K562 (cell line): Measurements from ENCODE around the gene TAF5. TPM values are rescaled to one million over a fixed set of nuclear protein-coding genes. Genes with fewer than 3 reads are reported as not detected.

Experiments used
- ATAC-seq: fragments of 200-7000 bp; cut with Tn5 transposase; 3 replicates; pipeline ENCODE4 v1.9.1; 2020; ENCODE audit warnings: moderate library complexity
- BruUV-seq: library from RNA; stranded (reverse); fragments of 400-500 nt; replicated peaks from 2 replicates; lab custom pipeline; 2021; lab: Mats Ljungman, UMichigan
- CTCF ChIA-PET: fragments of 300-600 bp; formaldehyde crosslinking; extraction: SDS; loops from one replicate; lab custom pipeline; 2021; ENCODE audit warnings: low intra/inter-chr PET ratio; lab: Yijun Ruan, JAX
- POLR2A ChIA-PET: fragments of 300-600, 350-650 bp; sonication (Branson Sonifier 250); formaldehyde crosslinking; extraction: SDS; loops from one replicate; lab custom pipeline; 2021; ENCODE audit warnings: antibody characterized with exemption, inconsistent platforms; lab: Yijun Ruan, JAX
- DNase-seq, 4 experiments: peaks; one replicate each; pipeline versions ENCODE4 v3.0.0 to v3.0.0-alpha.2; 2011 to 2018; ENCODE audit warnings: low spot score in 3 of 4, mixed read lengths in 3 of 4; ENCODE audit errors: extremely low read depth in 1 of 4
- FAIRE-seq: peaks from 2 replicates; lab custom pipeline; 2011; peaks lifted over from hg19 to GRCh38; lab: Jason Lieb, UNC
- H2AFZ ChIP-seq: 2 replicates; pipeline ENCODE4 v1.6.0; 2011; ENCODE audit warnings: low read depth, low read length, control low read depth, inconsistent platforms
- H3K27ac ChIP-seq: fragments of 200-600 bp; 3 replicates; pipeline ENCODE4 v1.8.0; 2011; ENCODE audit warnings: low read depth, mild to moderate bottlenecking, control low read depth, inconsistent platforms, low read length, moderate library complexity, mixed read lengths; ENCODE audit errors: extremely low read depth
- H3K27me3 ChIP-seq, 2 experiments: fragments of 300-600 bp in 1 of 2; 2 replicates in 1 of 2; 3 replicates in 1 of 2; pipeline versions ENCODE4 v1.6.0 to v1.8.0; 2011; ENCODE audit warnings: inconsistent platforms in 2 of 2, low read length in 2 of 2, mild to moderate bottlenecking in 1 of 2, mixed read lengths in 1 of 2, moderate library complexity in 1 of 2; ENCODE audit not compliant: control insufficient read depth in 2 of 2, insufficient read depth in 2 of 2
- H3K36me3 ChIP-seq: fragments of 300-600 bp; 3 replicates; pipeline ENCODE4 v1.8.0; 2011; ENCODE audit warnings: mild to moderate bottlenecking, low read length, inconsistent platforms; ENCODE audit not compliant: control insufficient read depth, insufficient read depth
- H3K4me1 ChIP-seq, 2 experiments: fragments of 200-600 bp in 1 of 2; replicated peaks in 1 of 2; 2 replicates in 1 of 2; 3 replicates in 1 of 2; pipeline versions ENCODE4 v1.5.1 to v1.8.0; 2011; ENCODE audit warnings: inconsistent platforms in 2 of 2, low read length in 2 of 2, mild to moderate bottlenecking in 1 of 2, mixed read lengths in 1 of 2, moderate library complexity in 1 of 2; ENCODE audit not compliant: control insufficient read depth in 2 of 2, insufficient read depth in 2 of 2
- H3K4me2 ChIP-seq: 2 replicates; pipeline ENCODE4 v1.6.1; 2011; ENCODE audit warnings: low read length, control low read depth, inconsistent platforms, mixed read lengths; ENCODE audit not compliant: insufficient read depth
- H3K4me3 ChIP-seq: fragments of 200-600 bp; sonication (generic), shearing (Covaris generic); 2 replicates; pipeline ENCODE4 v1.5.1; 2016; ENCODE audit warnings: control low read depth, inconsistent platforms
- H3K79me2 ChIP-seq: fragments of 200-600 bp; 3 replicates; pipeline ENCODE4 v1.8.0; 2011; ENCODE audit warnings: low read length, inconsistent platforms; ENCODE audit not compliant: control insufficient read depth, insufficient read depth
- H3K9ac ChIP-seq, 2 experiments: 2 replicates each; pipeline versions ENCODE4 v1.6.0 to v1.6.1; 2011; ENCODE audit warnings: low read depth in 2 of 2, low read length in 2 of 2, control low read depth in 1 of 2, inconsistent platforms in 1 of 2, mild to moderate bottlenecking in 1 of 2, mixed read lengths in 1 of 2; ENCODE audit not compliant: insufficient read depth in 1 of 2
- H3K9me1 ChIP-seq: one replicate; pipeline ENCODE4 v1.6.0; 2011; ENCODE audit warnings: inconsistent platforms, mild to moderate bottlenecking, low read length, moderate library complexity; ENCODE audit not compliant: control insufficient read depth, insufficient read depth
- H3K9me3 ChIP-seq: replicated peaks from 2 replicates; pipeline ENCODE4 v1.5.1; 2011; ENCODE audit warnings: low read depth, low read length, inconsistent platforms; ENCODE audit not compliant: control insufficient read depth, insufficient read depth
- H4K20me1 ChIP-seq: replicated peaks from 2 replicates; pipeline ENCODE4 v1.6.1; 2011; ENCODE audit warnings: low read length, inconsistent platforms, mixed read lengths; ENCODE audit not compliant: control insufficient read depth, insufficient read depth
- KLF16 ChIP-seq: IDR thresholded peaks from 2 replicates; pipeline ENCODE4 v1.6.1; 2016; ENCODE audit warnings: antibody characterized with exemption
- MEF2D ChIP-seq: conservative IDR thresholded peaks from 2 replicates; pipeline ENCODE4 v1.6.1; 2016; ENCODE audit warnings: low read depth, missing genetic modification characterization, missing compliant biosample characterization
- POU5F1 ChIP-seq: fragments of 150-350 bp; IDR thresholded peaks from 2 replicates; pipeline ENCODE4 v1.6.1; 2014; ENCODE audit warnings: borderline replicate concordance, low read length, low read depth, mild to moderate bottlenecking; ENCODE audit not compliant: partially characterized antibody
- ZNF707 ChIP-seq: fragments of 250-450 bp; sonication (Bioruptor Pico); conservative IDR thresholded peaks from 2 replicates; pipeline ENCODE4 v1.8.0; 2022; ENCODE audit warnings: inconsistent platforms, mild to moderate bottlenecking, moderate library complexity
- WGBS: fragments of 100-300 bp; shearing (Covaris generic); methylation state at CpG from one replicate; pipeline ENCODE4 v1.1.6; 2016; ENCODE audit warnings: low coverage, mixed read lengths; ENCODE audit not compliant: insufficient coverage; ENCODE audit errors: missing lambda C conversion rate; 5-methylcytosine and 5-hydroxymethylcytosine counted together
- in situ Hi-C: fragments of 300-500 bp; cut with MboI; formaldehyde crosslinking; loops from 4 replicates; pipeline ENCODE4 v1.15.0; 2018; ENCODE audit warnings: inconsistent platforms, mixed read lengths
- intact Hi-C: fragments of 100-400 bp; cut with micrococcal nuclease; formaldehyde crosslinking; loops from 2 replicates; pipeline ENCODE4 v1.14.2; 2022
- polyA plus RNA-seq, 8 experiments: library from polyadenylated mRNA; depleted of rRNA in 4 of 8; stranded (reverse) in 5 of 8; unstranded in 3 of 8; fragments of >200 nt; fragmentation: Nextera tagmentation in 2 of 8; fragmentation: Illumina TruSeq in 1 of 8; extraction: Ambion mirVana in 2 of 8; extraction: Trizol in 1 of 8; gene quantifications; 2 replicates each; pipeline versions ENCODE4 v1.2.1 to v1.2.3, GENCODE V29; 2011 to 2014; ENCODE audit warnings: inconsistent platforms in 1 of 8, missing spikeins in 1 of 8
- total RNA-seq, 7 experiments: library from RNA; depleted of rRNA in 6 of 7; stranded (reverse); fragments of >200 nt in 6 of 7; fragmentation: Illumina TruSeq in 2 of 7; extraction: Trizol in 2 of 7; gene quantifications; 2 replicates each; pipeline versions ENCODE4 v1.2.1 to v1.2.3, GENCODE V29; 2011 to 2021; ENCODE audit warnings: low replicate concordance in 1 of 7
- TF ChIP-seq, protein P1 (sequence below): sonication (generic); formaldehyde crosslinking; IDR thresholded peaks from 2 replicates; pipeline ENCODE4 v1.8.1; 2023; ENCODE audit warnings: mild to moderate bottlenecking, missing genetic modification reagents
- TF ChIP-seq, protein P2 (sequence below): fragments of 450-650 bp; formaldehyde crosslinking; IDR thresholded peaks from 2 replicates; pipeline ENCODE4 v1.4.0; 2020; ENCODE audit warnings: mild to moderate bottlenecking
- TF ChIP-seq, protein P3 (sequence below): sonication (generic); formaldehyde crosslinking; IDR thresholded peaks from 2 replicates; pipeline ENCODE4 v1.8.0; 2022; ENCODE audit warnings: mild to moderate bottlenecking, low read depth, missing genetic modification reagents
- TF ChIP-seq, protein P4 (sequence below): fragments of 450-650 bp; IDR thresholded peaks from one replicate; pipeline ENCODE4 v1.6.1; 2018; ENCODE audit warnings: mild to moderate bottlenecking, moderate library complexity; ENCODE audit not compliant: partially characterized antibody

TAF5 gene
- total and polyA plus RNA-seq, 9 of the 15 experiments (the other 6 are each of a cell fraction or from before 2014, with no cell fraction given): 4.2 to 11.9 (median 9.3) TPM

DNA sequence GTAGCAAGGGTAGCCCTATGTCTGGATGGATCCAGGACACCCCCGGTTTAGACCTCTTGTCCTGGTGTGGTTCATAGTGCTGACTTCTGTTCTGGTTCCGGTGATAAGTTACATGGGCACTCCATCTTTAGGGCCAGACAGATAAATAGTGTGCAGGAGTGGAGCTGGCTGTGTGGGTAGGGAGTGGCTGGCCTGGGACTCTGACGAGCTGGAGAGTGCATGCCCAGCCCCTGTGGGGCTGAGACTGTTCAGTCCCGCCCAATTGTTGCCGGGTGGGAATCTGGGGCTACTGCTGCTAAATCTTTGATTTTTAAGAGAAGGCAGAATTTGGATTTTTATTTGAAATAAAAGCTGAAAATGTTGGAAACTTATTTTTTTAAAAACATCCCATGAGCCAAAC lies 56.0 kb downstream of the TAF5 start:
- intact Hi-C loops: no loop called here
- no TSS peak for BruUV-seq

More for the DNA sequence above, 56.0 kb downstream of the TAF5 start:
- peaks cover 91% of the 10 kb centered on the region for H3K36me3 ChIP-seq
- CTCF ChIA-PET: no interaction called here
- no peaks in the 10 kb centered on the region for H4K20me1 ChIP-seq
- DNase-seq (no peak), FAIRE-seq (no peak)
- no peaks in the 10 kb centered on the region for H3K4me1 ChIP-seq
- H3K9me1 ChIP-seq: no peaks in the 10 kb centered on the region
- H3K9me3 ChIP-seq: no peaks in the 10 kb centered on the region
- H3K9ac ChIP-seq: no peak overlapping the region
- TF ChIP-seq ZNF707 (no peak), MEF2D (tag) (no peak), KLF16 (no peak), POU5F1 (no peak)
- TF ChIP-seq, protein P1, sequence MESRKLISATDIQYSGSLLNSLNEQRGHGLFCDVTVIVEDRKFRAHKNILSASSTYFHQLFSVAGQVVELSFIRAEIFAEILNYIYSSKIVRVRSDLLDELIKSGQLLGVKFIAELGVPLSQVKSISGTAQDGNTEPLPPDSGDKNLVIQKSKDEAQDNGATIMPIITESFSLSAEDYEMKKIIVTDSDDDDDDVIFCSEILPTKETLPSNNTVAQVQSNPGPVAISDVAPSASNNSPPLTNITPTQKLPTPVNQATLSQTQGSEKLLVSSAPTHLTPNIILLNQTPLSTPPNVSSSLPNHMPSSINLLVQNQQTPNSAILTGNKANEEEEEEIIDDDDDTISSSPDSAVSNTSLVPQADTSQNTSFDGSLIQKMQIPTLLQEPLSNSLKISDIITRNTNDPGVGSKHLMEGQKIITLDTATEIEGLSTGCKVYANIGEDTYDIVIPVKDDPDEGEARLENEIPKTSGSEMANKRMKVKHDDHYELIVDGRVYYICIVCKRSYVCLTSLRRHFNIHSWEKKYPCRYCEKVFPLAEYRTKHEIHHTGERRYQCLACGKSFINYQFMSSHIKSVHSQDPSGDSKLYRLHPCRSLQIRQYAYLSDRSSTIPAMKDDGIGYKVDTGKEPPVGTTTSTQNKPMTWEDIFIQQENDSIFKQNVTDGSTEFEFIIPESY: no peak
- TF ChIP-seq, protein P2, sequence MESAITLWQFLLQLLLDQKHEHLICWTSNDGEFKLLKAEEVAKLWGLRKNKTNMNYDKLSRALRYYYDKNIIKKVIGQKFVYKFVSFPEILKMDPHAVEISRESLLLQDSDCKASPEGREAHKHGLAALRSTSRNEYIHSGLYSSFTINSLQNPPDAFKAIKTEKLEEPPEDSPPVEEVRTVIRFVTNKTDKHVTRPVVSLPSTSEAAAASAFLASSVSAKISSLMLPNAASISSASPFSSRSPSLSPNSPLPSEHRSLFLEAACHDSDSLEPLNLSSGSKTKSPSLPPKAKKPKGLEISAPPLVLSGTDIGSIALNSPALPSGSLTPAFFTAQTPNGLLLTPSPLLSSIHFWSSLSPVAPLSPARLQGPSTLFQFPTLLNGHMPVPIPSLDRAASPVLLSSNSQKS (CRISPR knock-in tag): no peak
- TF ChIP-seq, protein P3, sequence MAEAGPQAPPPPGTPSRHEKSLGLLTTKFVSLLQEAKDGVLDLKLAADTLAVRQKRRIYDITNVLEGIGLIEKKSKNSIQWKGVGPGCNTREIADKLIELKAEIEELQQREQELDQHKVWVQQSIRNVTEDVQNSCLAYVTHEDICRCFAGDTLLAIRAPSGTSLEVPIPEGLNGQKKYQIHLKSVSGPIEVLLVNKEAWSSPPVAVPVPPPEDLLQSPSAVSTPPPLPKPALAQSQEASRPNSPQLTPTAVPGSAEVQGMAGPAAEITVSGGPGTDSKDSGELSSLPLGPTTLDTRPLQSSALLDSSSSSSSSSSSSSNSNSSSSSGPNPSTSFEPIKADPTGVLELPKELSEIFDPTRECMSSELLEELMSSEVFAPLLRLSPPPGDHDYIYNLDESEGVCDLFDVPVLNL (CRISPR knock-in tag): no peak
- TF ChIP-seq, protein P4, sequence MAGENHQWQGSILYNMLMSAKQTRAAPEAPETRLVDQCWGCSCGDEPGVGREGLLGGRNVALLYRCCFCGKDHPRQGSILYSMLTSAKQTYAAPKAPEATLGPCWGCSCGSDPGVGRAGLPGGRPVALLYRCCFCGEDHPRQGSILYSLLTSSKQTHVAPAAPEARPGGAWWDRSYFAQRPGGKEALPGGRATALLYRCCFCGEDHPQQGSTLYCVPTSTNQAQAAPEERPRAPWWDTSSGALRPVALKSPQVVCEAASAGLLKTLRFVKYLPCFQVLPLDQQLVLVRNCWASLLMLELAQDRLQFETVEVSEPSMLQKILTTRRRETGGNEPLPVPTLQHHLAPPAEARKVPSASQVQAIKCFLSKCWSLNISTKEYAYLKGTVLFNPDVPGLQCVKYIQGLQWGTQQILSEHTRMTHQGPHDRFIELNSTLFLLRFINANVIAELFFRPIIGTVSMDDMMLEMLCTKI: no peak
- TF ChIP-seq, all 486 proteins: peak for 0
- H2AFZ ChIP-seq: no peak overlapping the region
- no peak overlapping the region for H3K4me2 ChIP-seq
- POLR2A ChIA-PET: interaction anchor here (0.9 to 1.5 kb wide), 2 partner anchors 10 to 27 kb away, joined by 4 to 6 read pairs; partner anchors contain the start of genes ATP5MK and PDCD11
- H3K27me3 ChIP-seq: no peaks in the 10 kb centered on the region
- in situ Hi-C loops: no loop called here
- ATAC-seq: no peak
- H3K27ac ChIP-seq: no peak overlapping the region
- no peaks in the 10 kb centered on the region; the same call in 2 of the 3 replicates for H3K79me2 ChIP-seq
- H3K4me3 ChIP-seq: no peak overlapping the region
- no CpG with 5 or more reads among the region's 5 CpGs for WGBS
